GM12892 (cell line): ENCODE measurements around the gene PRSS22.

Source experiments
- POLR2AphosphoS5 ChIP-seq: IDR thresholded peaks from 2 replicates; pipeline ENCODE4 v1.6.1; 2011; ENCODE audit warnings: low read depth, low read length, control low read depth
- TAF1 ChIP-seq: IDR thresholded peaks from 2 replicates; pipeline ENCODE4 v1.6.1; 2011; ENCODE audit warnings: low read depth, mild to moderate bottlenecking, control low read depth, low read length, borderline replicate concordance

DNA sequence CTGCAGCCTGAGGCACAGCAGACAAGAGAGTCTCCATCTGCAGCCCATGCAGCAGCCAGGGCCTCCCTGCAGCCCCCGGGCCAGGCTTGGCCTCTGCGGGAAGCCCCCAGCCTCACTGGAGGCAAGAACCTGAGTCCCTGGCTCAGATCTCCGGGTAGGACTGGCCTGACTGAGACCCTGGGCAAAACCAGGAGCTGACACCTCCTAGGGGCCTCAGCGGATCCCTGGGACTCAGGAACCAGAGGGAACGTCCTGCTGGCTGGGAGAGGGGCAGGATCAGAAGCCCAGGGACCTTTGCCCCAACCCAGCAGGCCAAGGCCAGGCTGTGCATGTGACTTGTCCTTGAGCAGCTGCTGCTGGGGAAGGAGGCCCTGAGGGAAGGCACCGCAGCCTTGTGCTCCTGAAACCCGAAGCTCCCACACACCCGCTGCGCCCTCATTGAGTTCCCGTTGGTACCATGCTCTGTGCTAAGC is 42.6 kb downstream of the PRSS22 start:
- TF ChIP-seq POLR2AphosphoS5 (no peak), TAF1 (no peak)
